HAP-1 (cell line): ENCODE results near the gene SNCB.
A peak's percentile ranks its signal among the peaks of the same experiment; 100 is the strongest.

ENCODE experiments used
- DNase-seq, 2 experiments: peaks; one replicate each; pipeline ENCODE4 v3.0.0-alpha.2; 2016 to 2020; ENCODE audit warnings: low spot score in 2 of 2
- H3K27me3 ChIP-seq: fragments of 250-450 bp; sonication (Bioruptor Pico); 2 replicates; pipeline ENCODE4 v1.5.1; 2020; ENCODE audit warnings: low read depth, mild to moderate bottlenecking, moderate library complexity
- H3K36me3 ChIP-seq: fragments of 250-450 bp; sonication (Bioruptor Pico); replicated peaks from 2 replicates; pipeline ENCODE4 v1.5.1; 2020; ENCODE audit warnings: mild to moderate bottlenecking
- H3K4me1 ChIP-seq: fragments of 250-450 bp; sonication (Bioruptor Pico); 2 replicates; pipeline ENCODE4 v1.5.1; 2020; ENCODE audit warnings: mild to moderate bottlenecking
- H3K4me3 ChIP-seq: fragments of 250-450 bp; sonication (Bioruptor Pico); 2 replicates; pipeline ENCODE4 v1.5.1; 2020; ENCODE audit warnings: mild to moderate bottlenecking, moderate library complexity
- H3K9me3 ChIP-seq: fragments of 250-450 bp; sonication (Bioruptor Pico); 2 replicates; pipeline ENCODE4 v1.5.1; 2020; ENCODE audit warnings: mild to moderate bottlenecking, moderate library complexity
- in situ Hi-C: fragments of 300-500 bp; cut with MboI; formaldehyde crosslinking; loops from 3 replicates; pipeline ENCODE4 v1.14.3; 2020; ENCODE audit warnings: low sequenced_read_pairs, inconsistent platforms, mixed read lengths

Gene SNCB

GRCh38 chr5:176667637-176668036 lies 37.3 kb upstream of the SNCB start:
- DNase-seq: no peak
- H3K36me3 ChIP-seq: no peaks in the 10 kb centered on the region
- H3K4me1 ChIP-seq: peaks cover 3% of the 10 kb centered on the region; the same call in 1 of the 2 replicates
- no peaks in the 10 kb centered on the region for H3K9me3 ChIP-seq
- no peak overlapping the region for H3K4me3 ChIP-seq
- in situ Hi-C loops: no loop called here
- H3K27me3 ChIP-seq: peaks cover 5% of the 10 kb centered on the region; the same call in 1 of the 2 replicates

GRCh38 chr5:176665517-176665916 lies 35.2 kb upstream of the SNCB start:
- peaks cover 5% of the 10 kb centered on the region; the same call in 1 of the 2 replicates for H3K27me3 ChIP-seq
- in situ Hi-C loops: no loop called here

GRCh38 chr5:176664886-176665285 lies 34.6 kb upstream of the SNCB start:
- H3K4me1 ChIP-seq: no peaks in the 10 kb centered on the region
- H3K4me3 ChIP-seq: no peak overlapping the region
- no peak for DNase-seq
- in situ Hi-C loops: loop anchor here (5.0 kb wide), 2 partner anchors 292 to 447 kb away; no protein-coding TSS in a partner anchor
- H3K36me3 ChIP-seq: no peaks in the 10 kb centered on the region
- H3K9me3 ChIP-seq: no peaks in the 10 kb centered on the region
- peaks cover 5% of the 10 kb centered on the region; the same call in 1 of the 2 replicates for H3K27me3 ChIP-seq

More at GRCh38 chr5:176665517-176665916, 35.2 kb upstream of the SNCB start:
- Histone ChIP-seq H3K4me1 (no peaks in the 10 kb centered on the region), H3K9me3 (no peaks in the 10 kb centered on the region), H3K36me3 (no peaks in the 10 kb centered on the region), H3K4me3 (no peak overlapping the region)
- no peak for DNase-seq

- Histone ChIP-seq H3K4me3 (no peak overlapping the region), H3K27me3 (peaks cover 5% of the 10 kb centered on the region; the same call in 1 of the 2 replicates), H3K9me3 (no peaks in the 10 kb centered on the region), H3K4me1 (no peaks in the 10 kb centered on the region), H3K36me3 (no peaks in the 10 kb centered on the region)
- in situ Hi-C loops: loop anchor here (5.0 kb wide), 2 partner anchors 293 to 448 kb away; no protein-coding TSS in a partner anchor
- DNase-seq: no peak
Observed at GRCh38 chr5:176664479-176664878, 34.1 kb upstream of the SNCB start.

- no peak for DNase-seq
- Histone ChIP-seq H3K27me3 (peaks cover 5% of the 10 kb centered on the region; the same call in 1 of the 2 replicates), H3K9me3 (no peaks in the 10 kb centered on the region), H3K36me3 (no peaks in the 10 kb centered on the region), H3K4me3 (no peak overlapping the region), H3K4me1 (no peaks in the 10 kb centered on the region)
- in situ Hi-C loops: loop anchor here (5.0 kb wide), 2 partner anchors 294 to 449 kb away; no protein-coding TSS in a partner anchor
Observed at GRCh38 chr5:176663566-176663965, 33.2 kb upstream of the SNCB start.

- no peak for DNase-seq
- no peak overlapping the region for H3K4me3 ChIP-seq
- H3K27me3 ChIP-seq: no peaks in the 10 kb centered on the region
- H3K4me1 ChIP-seq: no peaks in the 10 kb centered on the region
- H3K36me3 ChIP-seq: no peaks in the 10 kb centered on the region
- in situ Hi-C loops: loop anchor here (5.0 kb wide), 2 partner anchors 295 to 450 kb away; no protein-coding TSS in a partner anchor
- H3K9me3 ChIP-seq: no peaks in the 10 kb centered on the region
Observed at GRCh38 chr5:176662371-176663333, 32.3 kb upstream of the SNCB start.

GRCh38 chr5:176661676-176662075 lies 31.3 kb upstream of the SNCB start:
- no peaks in the 10 kb centered on the region for H3K4me1 ChIP-seq
- H3K27me3 ChIP-seq: no peaks in the 10 kb centered on the region
- no peak overlapping the region for H3K4me3 ChIP-seq
- no peak for DNase-seq
- H3K36me3 ChIP-seq: no peaks in the 10 kb centered on the region
- H3K9me3 ChIP-seq: no peaks in the 10 kb centered on the region
- in situ Hi-C loops: loop anchor here (5.0 kb wide), 2 partner anchors 296 to 451 kb away; no protein-coding TSS in a partner anchor

GRCh38 chr5:176660860-176661641 lies 30.7 kb upstream of the SNCB start:
- in situ Hi-C loops: loop anchor here (5.0 kb wide), 2 partner anchors 296 to 451 kb away; no protein-coding TSS in a partner anchor
- DNase-seq: peak; percentile 65 to 86
- Histone ChIP-seq H3K4me3 (no peak overlapping the region), H3K27me3 (no peaks in the 10 kb centered on the region), H3K36me3 (no peaks in the 10 kb centered on the region), H3K4me1 (no peaks in the 10 kb centered on the region), H3K9me3 (no peaks in the 10 kb centered on the region)

- no peaks in the 10 kb centered on the region for H3K4me1 ChIP-seq
- H3K27me3 ChIP-seq: no peaks in the 10 kb centered on the region
- in situ Hi-C loops: loop anchor here (5.0 kb wide), 2 partner anchors 297 to 452 kb away; no protein-coding TSS in a partner anchor
- H3K9me3 ChIP-seq: no peaks in the 10 kb centered on the region
- no peaks in the 10 kb centered on the region for H3K36me3 ChIP-seq
- DNase-seq: no peak
- no peak overlapping the region for H3K4me3 ChIP-seq
Observed at GRCh38 chr5:176660530-176660859, 30.2 kb upstream of the SNCB start.

- Histone ChIP-seq H3K36me3 (no peaks in the 10 kb centered on the region), H3K27me3 (no peaks in the 10 kb centered on the region), H3K4me1 (no peaks in the 10 kb centered on the region), H3K4me3 (no peak overlapping the region), H3K9me3 (no peaks in the 10 kb centered on the region)
- DNase-seq: no peak
- in situ Hi-C loops: loop anchor here (5.0 kb wide), 2 partner anchors 297 to 452 kb away; no protein-coding TSS in a partner anchor
Observed at GRCh38 chr5:176659860-176660461, 29.6 kb upstream of the SNCB start.

- in situ Hi-C loops: no loop called here
- Histone ChIP-seq H3K9me3 (no peaks in the 10 kb centered on the region), H3K4me3 (no peak overlapping the region)
Observed at GRCh38 chr5:176659512-176659839, 29.1 kb upstream of the SNCB start.

GRCh38 chr5:176658817-176659511 lies 28.6 kb upstream of the SNCB start:
- H3K36me3 ChIP-seq: no peaks in the 10 kb centered on the region
- no peaks in the 10 kb centered on the region for H3K9me3 ChIP-seq
- no peak overlapping the region for H3K4me3 ChIP-seq
- H3K27me3 ChIP-seq: no peaks in the 10 kb centered on the region
- no peaks in the 10 kb centered on the region for H3K4me1 ChIP-seq
- in situ Hi-C loops: no loop called here
- DNase-seq: no peak

More at GRCh38 chr5:176659512-176659839, 29.1 kb upstream of the SNCB start:
- H3K27me3 ChIP-seq: no peaks in the 10 kb centered on the region
- H3K36me3 ChIP-seq: no peaks in the 10 kb centered on the region
- no peak for DNase-seq
- no peaks in the 10 kb centered on the region for H3K4me1 ChIP-seq
